Activated naive CD8-positive, alpha-beta T cell treated with anti-CD3 and anti-CD28 coated beads, Interleukin-2, amount 50 U/mL, for 24 hours (primary cell): ENCODE data around the gene PLCL1.

Experiments used
- ATAC-seq: fragments of 150-1000 bp; cut with Tn5 transposase; one replicate; pipeline ENCODE4 v1.10.0; 2021
- DNase-seq: peaks from one replicate; pipeline ENCODE4 v3.0.0; 2021
- H3K27ac Mint-ChIP-seq: one replicate; pipeline ENCODE4 v1.8.0; 2021; ENCODE audit warnings: mild to moderate bottlenecking, mixed read lengths
- H3K27me3 Mint-ChIP-seq: one replicate; pipeline ENCODE4 v1.8.0; 2021; ENCODE audit warnings: mixed read lengths
- H3K36me3 Mint-ChIP-seq: one replicate; pipeline ENCODE4 v1.8.0; 2021; ENCODE audit warnings: low read depth, mixed read lengths
- H3K4me1 Mint-ChIP-seq: one replicate; pipeline ENCODE4 v1.8.0; 2021; ENCODE audit warnings: mixed read lengths
- H3K4me3 Mint-ChIP-seq: one replicate; pipeline ENCODE4 v1.8.0; 2021; ENCODE audit warnings: mild to moderate bottlenecking, moderate library complexity, mixed read lengths
- H3K9me3 Mint-ChIP-seq: one replicate; pipeline ENCODE4 v1.8.0; 2021; ENCODE audit warnings: mixed read lengths

Gene PLCL1

GRCh38 chr2:197943731-197944130 lies 139.3 kb downstream of the PLCL1 start:
- Mint-ChIP-seq H3K4me1 (peaks cover 50% of the 10 kb centered on the region), H3K36me3 (no peaks in the 10 kb centered on the region), H3K27ac (no peak overlapping the region), H3K4me3 (no peak overlapping the region), H3K27me3 (peaks cover 2% of the 10 kb centered on the region), H3K9me3 (peaks cover 3% of the 10 kb centered on the region)
- ATAC-seq (no peak), DNase-seq (no peak)

GRCh38 chr2:197944416-197945096 lies 140.2 kb downstream of the PLCL1 start:
- DNase-seq (no peak), ATAC-seq (no peak)
- H3K27me3 Mint-ChIP-seq, result peaks cover 2% of the 10 kb centered on the region
- H3K36me3 Mint-ChIP-seq, result no peaks in the 10 kb centered on the region
- no peak overlapping the region for H3K4me3 Mint-ChIP-seq
- no peak overlapping the region for H3K27ac Mint-ChIP-seq
- H3K4me1 Mint-ChIP-seq, result peaks cover 51% of the 10 kb centered on the region
- H3K9me3 Mint-ChIP-seq, result peaks cover 3% of the 10 kb centered on the region

GRCh38 chr2:197946562-197946961 lies 142.2 kb downstream of the PLCL1 start:
- DNase-seq (no peak), ATAC-seq (no peak)
- Mint-ChIP-seq H3K4me1 (peaks cover 50% of the 10 kb centered on the region), H3K27me3 (peaks cover 2% of the 10 kb centered on the region), H3K36me3 (no peaks in the 10 kb centered on the region), H3K4me3 (no peak overlapping the region), H3K9me3 (peaks cover 3% of the 10 kb centered on the region), H3K27ac (no peak overlapping the region)

- ATAC-seq (no peak), DNase-seq (no peak)
- peaks cover 46% of the 10 kb centered on the region for H3K4me1 Mint-ChIP-seq
- H3K36me3 Mint-ChIP-seq, result no peaks in the 10 kb centered on the region
- no peak overlapping the region for H3K4me3 Mint-ChIP-seq
- H3K9me3 Mint-ChIP-seq, result peaks cover 6% of the 10 kb centered on the region
- peaks cover 2% of the 10 kb centered on the region for H3K27me3 Mint-ChIP-seq
- peak overlapping the region; percentile 2 for H3K27ac Mint-ChIP-seq
Measured at GRCh38 chr2:197947219-197947757, 142.9 kb downstream of the PLCL1 start.

GRCh38 chr2:197949224-197949623 lies 144.8 kb downstream of the PLCL1 start:
- Mint-ChIP-seq H3K4me3 (no peak overlapping the region), H3K36me3 (no peaks in the 10 kb centered on the region), H3K9me3 (peaks cover 5% of the 10 kb centered on the region), H3K27me3 (peaks cover 2% of the 10 kb centered on the region), H3K27ac (no peak overlapping the region), H3K4me1 (peaks cover 47% of the 10 kb centered on the region)
- DNase-seq, result no peak
- no peak for ATAC-seq

- DNase-seq (no peak), ATAC-seq (no peak)
- no peak overlapping the region for H3K4me3 Mint-ChIP-seq
- H3K4me1 Mint-ChIP-seq, result peaks cover 44% of the 10 kb centered on the region
- peaks cover 5% of the 10 kb centered on the region for H3K9me3 Mint-ChIP-seq
- H3K36me3 Mint-ChIP-seq, result no peaks in the 10 kb centered on the region
- no peak overlapping the region for H3K27ac Mint-ChIP-seq
- peaks cover 2% of the 10 kb centered on the region for H3K27me3 Mint-ChIP-seq
Measured at GRCh38 chr2:197950006-197950405, 145.6 kb downstream of the PLCL1 start.

- Mint-ChIP-seq H3K9me3 (peaks cover 5% of the 10 kb centered on the region), H3K4me1 (peaks cover 40% of the 10 kb centered on the region), H3K36me3 (peaks cover under 1% of the 10 kb centered on the region), H3K4me3 (no peak overlapping the region), H3K27ac (no peak overlapping the region), H3K27me3 (peaks cover 2% of the 10 kb centered on the region)
- DNase-seq, result no peak
- no peak for ATAC-seq
Measured at GRCh38 chr2:197950724-197951123, 146.3 kb downstream of the PLCL1 start.

GRCh38 chr2:197952540-197953202 lies 148.3 kb downstream of the PLCL1 start:
- H3K36me3 Mint-ChIP-seq, result peaks cover 6% of the 10 kb centered on the region
- H3K27ac Mint-ChIP-seq, result peak overlapping the region; percentile 13
- H3K4me3 Mint-ChIP-seq, result no peak overlapping the region
- ATAC-seq (peak; percentile 88), DNase-seq (no peak)
- H3K9me3 Mint-ChIP-seq, result peaks cover 15% of the 10 kb centered on the region
- peaks cover 32% of the 10 kb centered on the region for H3K4me1 Mint-ChIP-seq
- peaks cover 2% of the 10 kb centered on the region for H3K27me3 Mint-ChIP-seq

GRCh38 chr2:197954328-197954727 lies 149.9 kb downstream of the PLCL1 start:
- Mint-ChIP-seq H3K36me3 (peaks cover 6% of the 10 kb centered on the region), H3K4me1 (peaks cover 28% of the 10 kb centered on the region), H3K27me3 (no peaks in the 10 kb centered on the region), H3K4me3 (no peak overlapping the region), H3K27ac (no peak overlapping the region), H3K9me3 (peaks cover 15% of the 10 kb centered on the region)
- DNase-seq (no peak), ATAC-seq (no peak)

GRCh38 chr2:197958592-197959150 lies 154.3 kb downstream of the PLCL1 start:
- Mint-ChIP-seq H3K9me3 (peaks cover 25% of the 10 kb centered on the region), H3K36me3 (peaks cover 11% of the 10 kb centered on the region), H3K27ac (no peak overlapping the region), H3K4me1 (peaks cover 12% of the 10 kb centered on the region), H3K4me3 (no peak overlapping the region), H3K27me3 (no peaks in the 10 kb centered on the region)
- DNase-seq (no peak), ATAC-seq (peak; percentile 28)

GRCh38 chr2:197959383-197959782 lies 155.0 kb downstream of the PLCL1 start:
- H3K4me1 Mint-ChIP-seq, result peaks cover 5% of the 10 kb centered on the region
- H3K9me3 Mint-ChIP-seq, result peaks cover 32% of the 10 kb centered on the region
- ATAC-seq, result no peak
- no peak for DNase-seq
- no peak overlapping the region for H3K27ac Mint-ChIP-seq
- H3K36me3 Mint-ChIP-seq, result peaks cover 16% of the 10 kb centered on the region
- no peaks in the 10 kb centered on the region for H3K27me3 Mint-ChIP-seq
- no peak overlapping the region for H3K4me3 Mint-ChIP-seq

GRCh38 chr2:197960786-197961185 lies 156.4 kb downstream of the PLCL1 start:
- Mint-ChIP-seq H3K4me1 (no peaks in the 10 kb centered on the region), H3K27ac (no peak overlapping the region)
- ATAC-seq, result no peak

GRCh38 chr2:197964720-197965119 lies 160.3 kb downstream of the PLCL1 start:
- no peaks in the 10 kb centered on the region for H3K27me3 Mint-ChIP-seq
- peaks cover 26% of the 10 kb centered on the region for H3K36me3 Mint-ChIP-seq
- ATAC-seq, result no peak
- no peak for DNase-seq
- H3K27ac Mint-ChIP-seq, result no peak overlapping the region
- peaks cover 41% of the 10 kb centered on the region for H3K9me3 Mint-ChIP-seq
- H3K4me3 Mint-ChIP-seq, result no peak overlapping the region
- peaks cover 14% of the 10 kb centered on the region for H3K4me1 Mint-ChIP-seq

More at GRCh38 chr2:197960786-197961185, 156.4 kb downstream of the PLCL1 start:
- peaks cover 26% of the 10 kb centered on the region for H3K36me3 Mint-ChIP-seq
- no peaks in the 10 kb centered on the region for H3K27me3 Mint-ChIP-seq
- no peak for DNase-seq
- no peak overlapping the region for H3K4me3 Mint-ChIP-seq
- peaks cover 45% of the 10 kb centered on the region for H3K9me3 Mint-ChIP-seq

GRCh38 chr2:197965756-197966155 lies 161.4 kb downstream of the PLCL1 start:
- Mint-ChIP-seq H3K4me1 (peaks cover 19% of the 10 kb centered on the region), H3K36me3 (peaks cover 26% of the 10 kb centered on the region), H3K9me3 (peaks cover 41% of the 10 kb centered on the region), H3K4me3 (no peak overlapping the region), H3K27ac (no peak overlapping the region), H3K27me3 (no peaks in the 10 kb centered on the region)
- ATAC-seq (no peak), DNase-seq (no peak)

- peaks cover 18% of the 10 kb centered on the region for H3K9me3 Mint-ChIP-seq
- ATAC-seq, result peak; percentile 89
- H3K27me3 Mint-ChIP-seq, result no peaks in the 10 kb centered on the region
- peak overlapping the region; percentile 78 for H3K27ac Mint-ChIP-seq
- H3K36me3 Mint-ChIP-seq, result peaks cover 15% of the 10 kb centered on the region
- no peak for DNase-seq
- peaks cover 28% of the 10 kb centered on the region for H3K4me1 Mint-ChIP-seq
- peak overlapping the region; percentile 5 for H3K4me3 Mint-ChIP-seq
Measured at GRCh38 chr2:197969391-197969893, 165.0 kb downstream of the PLCL1 start.
